ENCODE measurements around the gene RSPH9.
A peak's percentile ranks its signal among the peaks of the same experiment; 100 is the strongest.

RSPH9 gene

DNA sequence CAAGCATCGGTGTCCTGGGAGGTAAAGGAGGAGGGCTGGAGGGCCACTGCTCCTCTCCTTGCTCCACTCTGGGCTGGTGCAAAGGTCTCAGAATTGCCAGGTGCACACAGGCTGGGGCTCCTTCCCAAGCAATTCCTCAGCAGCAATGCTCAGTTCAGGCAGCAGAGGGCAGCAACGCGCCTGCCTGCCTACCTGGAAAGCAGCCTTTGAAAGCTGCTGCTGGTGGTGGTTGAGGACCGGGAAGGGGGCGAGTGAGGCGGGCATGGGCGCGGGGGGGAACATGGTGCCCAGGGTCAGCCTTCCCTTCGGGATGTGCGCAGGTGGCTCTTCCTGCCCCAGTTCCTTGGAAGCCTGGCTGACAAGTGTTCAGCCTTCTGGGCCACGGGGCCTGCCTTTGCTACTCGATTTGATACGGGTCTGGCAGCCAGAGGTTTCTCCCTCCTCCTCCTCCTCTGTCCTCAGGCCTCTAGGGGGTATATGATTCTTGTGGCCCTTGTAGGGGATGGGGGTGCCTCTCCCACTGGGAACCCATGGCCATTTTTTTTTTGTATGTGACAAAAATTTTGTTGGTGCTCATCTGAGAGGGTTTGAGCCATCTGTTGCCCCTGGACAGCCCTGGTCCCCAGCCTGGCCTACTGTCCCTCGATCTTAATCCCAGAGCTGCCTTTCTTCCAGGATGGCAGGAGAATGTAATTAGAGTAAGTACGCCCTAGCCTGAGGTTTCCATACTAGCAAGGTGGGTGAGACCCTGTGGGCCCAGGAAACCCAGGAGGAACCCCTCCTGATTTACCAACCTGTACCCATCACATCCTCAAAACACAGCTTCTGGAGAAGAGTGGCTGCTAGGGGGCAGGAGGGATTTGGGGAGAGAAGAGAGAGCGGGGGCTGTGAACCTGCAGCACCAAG is 22.7 kb downstream of the RSPH9 start:
- no peak overlapping the region for H2BK15ac ChIP-seq (replicated peaks; ENCODE audit: low read depth)
- H4K8ac ChIP-seq (ENCODE audit: low read depth, low read length) = no peak overlapping the region
- no peaks in the 10 kb centered on the region for H3K79me2 ChIP-seq (ENCODE audit: control insufficient read depth, insufficient read depth, low read length)
- no peak overlapping the region for H3K4ac ChIP-seq (ENCODE audit: low read depth, low read length)
- H2AK5ac ChIP-seq (ENCODE audit: low read length) = no peak overlapping the region
- H3K79me1 ChIP-seq (ENCODE audit: low read length) = no peaks in the 10 kb centered on the region
- H4K5ac ChIP-seq (ENCODE audit: low read length) = no peak overlapping the region
- H2BK5ac ChIP-seq (ENCODE audit: low read length) = no peak overlapping the region
- no peak overlapping the region for H3K18ac ChIP-seq (ENCODE audit: low read length)
- peak overlapping the region; percentile 50 for H3K56ac ChIP-seq (ENCODE audit: low read length)
- H3K4me3 ChIP-seq (ENCODE audit: low read length) = no peak overlapping the region
- no peak overlapping the region for H3K23ac ChIP-seq (ENCODE audit: low read length)
- no CpG with 5 or more reads among the region's 16 CpGs for WGBS (ENCODE audit: extremely low coverage, insufficient coverage, low lambda C conversion rate)
- peaks cover 15% of the 10 kb centered on the region for H3K4me1 ChIP-seq (ENCODE audit: control insufficient read depth, low read depth, low read length)
- peak; percentile 80 for DNase-seq
- no peaks in the 10 kb centered on the region for H3K27me3 ChIP-seq (ENCODE audit: insufficient read depth, low read length, poor library complexity)
- H3K27ac ChIP-seq (ENCODE audit: low read depth, low read length) = no peak overlapping the region
- no peak overlapping the region for H2BK120ac ChIP-seq (ENCODE audit: low read depth, low read length)
- peaks cover 3% of the 10 kb centered on the region for H3K36me3 ChIP-seq (ENCODE audit: control insufficient read depth, insufficient read depth, low read length)
- H3K4me2 ChIP-seq (ENCODE audit: low read length) = peak overlapping the region; percentile 6
- peak overlapping the region; percentile 28 for H3K9ac ChIP-seq (ENCODE audit: low read length)

DNA sequence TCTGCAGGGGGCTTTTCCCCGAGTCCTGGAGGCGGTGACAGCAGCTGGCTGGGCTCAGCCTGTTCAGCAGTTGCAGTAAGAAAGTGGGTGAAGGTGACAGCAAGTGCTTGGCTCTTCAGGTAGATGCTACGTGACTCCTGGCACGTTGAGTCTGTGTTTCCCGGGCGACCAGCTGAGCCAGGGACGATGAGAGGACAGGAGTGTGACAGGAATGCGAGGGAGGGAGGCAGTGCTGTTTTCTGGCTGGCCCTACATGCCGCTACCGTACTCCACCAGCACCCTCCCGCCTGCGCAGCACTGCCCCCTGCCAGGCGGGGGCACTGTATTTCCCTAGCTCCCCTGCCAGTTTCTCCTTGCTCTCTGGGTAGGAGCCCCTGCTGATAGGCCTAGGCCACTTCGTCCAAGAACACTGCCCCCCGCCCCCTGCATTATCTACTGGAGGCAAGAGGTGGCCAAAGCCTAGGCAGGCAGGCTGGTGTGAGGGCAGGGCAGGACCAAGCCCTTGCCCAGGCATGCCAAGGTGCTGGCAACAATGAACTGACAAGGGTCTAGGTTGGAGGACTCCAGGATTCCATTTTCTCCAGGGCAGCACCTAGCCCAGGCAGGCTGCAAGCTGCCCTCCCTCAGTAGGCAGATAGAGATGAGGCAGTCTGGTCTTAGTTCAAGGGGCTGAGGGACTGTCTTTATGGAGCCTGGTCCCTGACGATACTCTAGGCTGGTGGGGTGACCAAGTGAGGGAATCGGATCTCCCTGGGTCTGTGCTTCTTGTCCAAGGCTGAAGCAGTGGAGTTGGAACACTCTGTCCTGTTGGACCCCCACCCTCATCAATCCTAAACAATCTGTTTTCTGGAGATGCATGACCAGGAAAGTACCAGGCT is 23.6 kb downstream of the RSPH9 start:
- no peaks in the 10 kb centered on the region for H3K79me2 ChIP-seq (ENCODE audit: control insufficient read depth, insufficient read depth, low read length)
- H2AK5ac ChIP-seq (ENCODE audit: low read length) = peak overlapping the region; percentile 45
- WGBS (ENCODE audit: extremely low coverage, insufficient coverage, low lambda C conversion rate) = no CpG with 5 or more reads among the region's 17 CpGs
- H2BK120ac ChIP-seq (ENCODE audit: low read depth, low read length) = no peak overlapping the region
- H2BK5ac ChIP-seq (ENCODE audit: low read length) = peak overlapping the region; percentile 25
- no peak overlapping the region for H3K4ac ChIP-seq (ENCODE audit: low read depth, low read length)
- peak overlapping the region; percentile 74 for H3K23ac ChIP-seq (ENCODE audit: low read length)
- peaks cover 15% of the 10 kb centered on the region for H3K4me1 ChIP-seq (ENCODE audit: control insufficient read depth, low read depth, low read length)
- H4K5ac ChIP-seq (ENCODE audit: low read length) = no peak overlapping the region
- H4K8ac ChIP-seq (ENCODE audit: low read depth, low read length) = no peak overlapping the region
- DNase-seq = peak; percentile 92
- H3K27me3 ChIP-seq (ENCODE audit: insufficient read depth, low read length, poor library complexity) = no peaks in the 10 kb centered on the region
- peak overlapping the region; percentile 67 for H3K56ac ChIP-seq (ENCODE audit: low read length)
- H3K4me2 ChIP-seq (ENCODE audit: low read length) = no peak overlapping the region
- H3K18ac ChIP-seq (ENCODE audit: low read length) = no peak overlapping the region
- no peak overlapping the region for H3K4me3 ChIP-seq (ENCODE audit: low read length)
- peaks cover 3% of the 10 kb centered on the region for H3K36me3 ChIP-seq (ENCODE audit: control insufficient read depth, insufficient read depth, low read length)
- no peak overlapping the region for H2BK15ac ChIP-seq (replicated peaks; ENCODE audit: low read depth)
- H3K79me1 ChIP-seq (ENCODE audit: low read length) = no peaks in the 10 kb centered on the region
- no peak overlapping the region for H3K27ac ChIP-seq (ENCODE audit: low read depth, low read length)
- H3K9ac ChIP-seq (ENCODE audit: low read length) = peak overlapping the region; percentile 45

DNA sequence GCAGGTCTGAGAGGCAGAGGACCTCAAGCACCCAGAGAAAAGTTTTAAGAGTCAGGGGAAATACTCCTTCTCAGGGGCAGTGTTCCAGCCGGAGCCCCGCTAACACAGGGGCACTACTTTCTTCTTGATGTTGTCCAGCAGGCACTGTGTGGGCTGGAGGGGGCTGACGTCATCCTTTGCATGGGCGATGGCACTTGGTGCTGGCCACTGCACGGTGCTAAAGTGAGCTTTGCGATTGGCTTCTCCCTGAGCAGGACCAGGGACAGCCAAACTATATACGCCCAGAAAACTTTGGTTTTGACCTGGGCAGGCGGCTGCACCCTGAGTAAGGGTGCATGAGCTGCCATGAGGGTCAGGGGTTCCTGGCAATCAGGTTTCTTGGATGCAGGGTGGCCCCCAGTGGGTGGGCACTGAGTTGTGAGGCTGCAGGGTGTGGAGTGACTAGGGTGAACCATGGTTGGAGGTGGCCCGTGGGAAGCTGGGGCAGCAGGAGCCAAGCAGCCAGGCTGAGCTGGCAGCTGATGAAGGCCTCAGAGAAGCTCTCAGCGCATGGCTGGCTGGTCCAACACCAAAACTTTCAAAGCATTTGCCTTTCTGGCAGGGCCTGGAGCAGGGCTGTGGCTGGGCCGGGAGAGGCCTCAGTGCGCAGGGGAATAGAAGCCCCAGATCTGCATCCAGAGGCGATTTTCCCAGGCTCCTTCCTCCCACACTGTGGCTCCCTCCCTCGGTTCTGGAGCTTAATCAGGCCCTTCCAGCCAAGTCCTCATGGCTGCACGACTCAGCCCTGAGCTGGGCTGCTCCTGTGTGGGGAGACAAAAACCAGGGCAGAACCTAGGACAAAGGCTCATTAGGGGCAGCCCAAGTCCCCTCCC is 24.4 kb downstream of the RSPH9 start:
- H3K18ac ChIP-seq (ENCODE audit: low read length) = no peak overlapping the region
- no peak overlapping the region for H2BK15ac ChIP-seq (replicated peaks; ENCODE audit: low read depth)
- H3K36me3 ChIP-seq (ENCODE audit: control insufficient read depth, insufficient read depth, low read length) = peaks cover 8% of the 10 kb centered on the region
- no peak overlapping the region for H2BK5ac ChIP-seq (ENCODE audit: low read length)
- no peak overlapping the region for H2AK5ac ChIP-seq (ENCODE audit: low read length)
- no peak overlapping the region for H3K4me3 ChIP-seq (ENCODE audit: low read length)
- H3K9ac ChIP-seq (ENCODE audit: low read length) = peak overlapping the region; percentile 41
- H3K56ac ChIP-seq (ENCODE audit: low read length) = peak overlapping the region; percentile 69
- no peaks in the 10 kb centered on the region for H3K27me3 ChIP-seq (ENCODE audit: insufficient read depth, low read length, poor library complexity)
- H3K4me1 ChIP-seq (ENCODE audit: control insufficient read depth, low read depth, low read length) = peaks cover 15% of the 10 kb centered on the region
- H4K5ac ChIP-seq (ENCODE audit: low read length) = no peak overlapping the region
- no peak overlapping the region for H2BK120ac ChIP-seq (ENCODE audit: low read depth, low read length)
- H3K23ac ChIP-seq (ENCODE audit: low read length) = peak overlapping the region; percentile 74
- peak; percentile 59 for DNase-seq
- no peaks in the 10 kb centered on the region for H3K79me2 ChIP-seq (ENCODE audit: control insufficient read depth, insufficient read depth, low read length)
- H3K4me2 ChIP-seq (ENCODE audit: low read length) = no peak overlapping the region
- no CpG with 5 or more reads among the region's 15 CpGs for WGBS (ENCODE audit: extremely low coverage, insufficient coverage, low lambda C conversion rate)
- no peak overlapping the region for H3K4ac ChIP-seq (ENCODE audit: low read depth, low read length)
- H3K27ac ChIP-seq (ENCODE audit: low read depth, low read length) = no peak overlapping the region
- H4K8ac ChIP-seq (ENCODE audit: low read depth, low read length) = no peak overlapping the region
- no peaks in the 10 kb centered on the region for H3K79me1 ChIP-seq (ENCODE audit: low read length)

- H3K18ac ChIP-seq (ENCODE audit: low read length) = no peak overlapping the region
- no peak overlapping the region for H4K5ac ChIP-seq (ENCODE audit: low read length)
- no peaks in the 10 kb centered on the region for H3K27me3 ChIP-seq (ENCODE audit: insufficient read depth, low read length, poor library complexity)
- WGBS (ENCODE audit: extremely low coverage, insufficient coverage, low lambda C conversion rate) = no CpG with 5 or more reads among the region's 6 CpGs
- no peak overlapping the region for H3K23ac ChIP-seq (ENCODE audit: low read length)
- no peak overlapping the region for H3K27ac ChIP-seq (ENCODE audit: low read depth, low read length)
- no peak overlapping the region for H2AK5ac ChIP-seq (ENCODE audit: low read length)
- H4K8ac ChIP-seq (ENCODE audit: low read depth, low read length) = no peak overlapping the region
- no peak overlapping the region for H3K4me2 ChIP-seq (ENCODE audit: low read length)
- no peak overlapping the region for H3K56ac ChIP-seq (ENCODE audit: low read length)
- H3K4ac ChIP-seq (ENCODE audit: low read depth, low read length) = no peak overlapping the region
- H2BK15ac ChIP-seq (replicated peaks; ENCODE audit: low read depth) = no peak overlapping the region
- no peak overlapping the region for H3K4me3 ChIP-seq (ENCODE audit: low read length)
- H3K79me2 ChIP-seq (ENCODE audit: control insufficient read depth, insufficient read depth, low read length) = no peaks in the 10 kb centered on the region
- H3K79me1 ChIP-seq (ENCODE audit: low read length) = no peaks in the 10 kb centered on the region
- peaks cover 8% of the 10 kb centered on the region for H3K36me3 ChIP-seq (ENCODE audit: control insufficient read depth, insufficient read depth, low read length)
- peak; percentile 77 for DNase-seq
- no peak overlapping the region for H2BK120ac ChIP-seq (ENCODE audit: low read depth, low read length)
- peak overlapping the region; percentile 9 for H3K9ac ChIP-seq (ENCODE audit: low read length)
- no peak overlapping the region for H2BK5ac ChIP-seq (ENCODE audit: low read length)
- peaks cover 15% of the 10 kb centered on the region for H3K4me1 ChIP-seq (ENCODE audit: control insufficient read depth, low read depth, low read length)
These were observed 25.2 kb downstream of the RSPH9 start for GRCh38 chr6:43669922-43670622.

DNA sequence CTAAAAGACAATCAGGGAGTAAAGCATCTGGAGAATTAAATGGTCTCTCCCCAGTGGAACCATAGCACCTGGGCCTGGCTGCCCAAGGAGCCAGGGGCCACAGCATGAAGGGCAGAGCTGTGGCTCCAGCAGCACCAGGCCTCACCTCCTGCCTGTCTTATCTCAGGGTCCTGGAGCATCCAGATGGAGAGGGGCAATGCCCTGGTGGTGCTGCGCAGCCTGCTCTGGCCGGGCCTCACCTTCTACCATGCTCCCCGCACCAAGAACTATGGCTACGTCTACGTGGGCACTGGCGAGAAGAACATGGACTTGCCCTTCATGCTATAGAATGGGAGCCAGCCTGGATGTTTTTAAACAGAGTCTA is 25.8 kb downstream of the RSPH9 start:
- H3K56ac ChIP-seq (ENCODE audit: low read length) = no peak overlapping the region
- H2BK15ac ChIP-seq (replicated peaks; ENCODE audit: low read depth) = no peak overlapping the region
- no peak overlapping the region for H3K27ac ChIP-seq (ENCODE audit: low read depth, low read length)
- H4K8ac ChIP-seq (ENCODE audit: low read depth, low read length) = no peak overlapping the region
- H3K36me3 ChIP-seq (ENCODE audit: control insufficient read depth, insufficient read depth, low read length) = peaks cover 11% of the 10 kb centered on the region
- no peak overlapping the region for H3K9ac ChIP-seq (ENCODE audit: low read length)
- H3K79me2 ChIP-seq (ENCODE audit: control insufficient read depth, insufficient read depth, low read length) = no peaks in the 10 kb centered on the region
- no peak overlapping the region for H3K4ac ChIP-seq (ENCODE audit: low read depth, low read length)
- no peak for DNase-seq
- H3K4me2 ChIP-seq (ENCODE audit: low read length) = no peak overlapping the region
- no CpG with 5 or more reads among the region's 6 CpGs for WGBS (ENCODE audit: extremely low coverage, insufficient coverage, low lambda C conversion rate)
- no peak overlapping the region for H3K23ac ChIP-seq (ENCODE audit: low read length)
- no peak overlapping the region for H2AK5ac ChIP-seq (ENCODE audit: low read length)
- no peak overlapping the region for H3K18ac ChIP-seq (ENCODE audit: low read length)
- peaks cover 15% of the 10 kb centered on the region for H3K4me1 ChIP-seq (ENCODE audit: control insufficient read depth, low read depth, low read length)
- H4K5ac ChIP-seq (ENCODE audit: low read length) = no peak overlapping the region
- H3K27me3 ChIP-seq (ENCODE audit: insufficient read depth, low read length, poor library complexity) = no peaks in the 10 kb centered on the region
- H3K4me3 ChIP-seq (ENCODE audit: low read length) = no peak overlapping the region
- no peak overlapping the region for H2BK5ac ChIP-seq (ENCODE audit: low read length)
- H2BK120ac ChIP-seq (ENCODE audit: low read depth, low read length) = no peak overlapping the region
- no peaks in the 10 kb centered on the region for H3K79me1 ChIP-seq (ENCODE audit: low read length)

Data from mesendoderm (in vitro differentiated cells).